GM20431 (cell line): Measurements from ENCODE around the gene PDX1.

Source experiments
- in situ Hi-C: fragments of 300-500 bp; cut with MseI, MboI; formaldehyde crosslinking; loops from one replicate; pipeline ENCODE4 v1.15.0; 2020; ENCODE audit warnings: low sequenced_read_pairs; ENCODE audit not compliant: unreplicated experiment

The PDX1 gene

GRCh38 chr13:27953676-27954405, 34.0 kb downstream of the PDX1 start:
- in situ Hi-C loops = loop anchor here (25.0 kb wide), 2 partner anchors 117 to 417 kb away; no protein-coding TSS in a partner anchor

GRCh38 chr13:27954406-27954851, 34.6 kb downstream of the PDX1 start:
- in situ Hi-C loops = loop anchor here (25.0 kb wide), 2 partner anchors 117 to 417 kb away; no protein-coding TSS in a partner anchor

- in situ Hi-C loops = loop anchor here (25.0 kb wide), 2 partner anchors 118 to 418 kb away; no protein-coding TSS in a partner anchor
These were observed 35.3 kb downstream of the PDX1 start for GRCh38 chr13:27955014-27955591.

GRCh38 chr13:27956576-27957300, 36.9 kb downstream of the PDX1 start:
- in situ Hi-C loops = loop anchor here (25.0 kb wide), 2 partner anchors 119 to 419 kb away; no protein-coding TSS in a partner anchor

GRCh38 chr13:27959976-27960361, 40.2 kb downstream of the PDX1 start:
- in situ Hi-C loops = loop anchor here (25.0 kb wide), 2 partner anchors 123 to 423 kb away; no protein-coding TSS in a partner anchor

- in situ Hi-C loops = loop anchor here (25.0 kb wide), 2 partner anchors 123 to 423 kb away; no protein-coding TSS in a partner anchor
These were observed 40.8 kb downstream of the PDX1 start for GRCh38 chr13:27960362-27961226.

GRCh38 chr13:27961227-27962085, 41.7 kb downstream of the PDX1 start:
- in situ Hi-C loops = loop anchor here (25.0 kb wide), 2 partner anchors 124 to 424 kb away; no protein-coding TSS in a partner anchor

- in situ Hi-C loops = loop anchor here (25.0 kb wide), 2 partner anchors 125 to 425 kb away; no protein-coding TSS in a partner anchor
These were observed 42.5 kb downstream of the PDX1 start for GRCh38 chr13:27962128-27962841.

- in situ Hi-C loops = loop anchor here (25.0 kb wide), 2 partner anchors 126 to 426 kb away; no protein-coding TSS in a partner anchor
These were observed 43.2 kb downstream of the PDX1 start for GRCh38 chr13:27962982-27963381.

- in situ Hi-C loops = loop anchor here (25.0 kb wide), 2 partner anchors 126 to 426 kb away; no protein-coding TSS in a partner anchor
These were observed 43.7 kb downstream of the PDX1 start for GRCh38 chr13:27963491-27963890.

- in situ Hi-C loops = loop anchor here (25.0 kb wide), 2 partner anchors 127 to 427 kb away; no protein-coding TSS in a partner anchor
These were observed 44.4 kb downstream of the PDX1 start for GRCh38 chr13:27964206-27964605.

GRCh38 chr13:27964741-27965323, 45.0 kb downstream of the PDX1 start:
- in situ Hi-C loops = loop anchor here (25.0 kb wide), 2 partner anchors 128 to 428 kb away; no protein-coding TSS in a partner anchor

- in situ Hi-C loops = loop anchor here (25.0 kb wide), 2 partner anchors 128 to 428 kb away; no protein-coding TSS in a partner anchor
These were observed 45.5 kb downstream of the PDX1 start for GRCh38 chr13:27965343-27965739.

GRCh38 chr13:27965740-27966640, 46.2 kb downstream of the PDX1 start:
- in situ Hi-C loops = loop anchor here (25.0 kb wide), 2 partner anchors 129 to 429 kb away; no protein-coding TSS in a partner anchor

- in situ Hi-C loops = loop anchor here (25.0 kb wide), 2 partner anchors 129 to 429 kb away; no protein-coding TSS in a partner anchor
These were observed 46.9 kb downstream of the PDX1 start for GRCh38 chr13:27966641-27967202.
